ENCODE results near the gene OAS1.

The OAS1 gene

DNA sequence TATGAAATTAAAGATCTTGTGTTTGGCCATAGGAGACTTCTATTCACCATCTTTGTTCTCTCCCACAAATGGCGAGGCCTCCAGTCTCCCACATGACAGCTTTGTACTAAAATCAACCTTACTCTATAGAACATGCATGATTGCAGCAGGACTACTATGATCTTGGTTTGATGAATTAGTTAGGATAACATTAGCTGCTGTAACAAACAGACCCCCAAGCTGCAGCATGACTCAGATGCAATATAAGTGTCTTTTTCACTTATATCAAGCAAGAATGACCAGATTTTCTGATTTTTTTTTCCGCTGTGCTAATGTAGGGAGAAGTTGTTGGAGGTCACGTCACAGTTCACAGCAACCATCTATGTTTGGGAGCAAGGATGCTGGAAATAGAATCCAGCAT is 20.7 kb downstream of the OAS1 start:
- TF ChIP-seq, protein P1, sequence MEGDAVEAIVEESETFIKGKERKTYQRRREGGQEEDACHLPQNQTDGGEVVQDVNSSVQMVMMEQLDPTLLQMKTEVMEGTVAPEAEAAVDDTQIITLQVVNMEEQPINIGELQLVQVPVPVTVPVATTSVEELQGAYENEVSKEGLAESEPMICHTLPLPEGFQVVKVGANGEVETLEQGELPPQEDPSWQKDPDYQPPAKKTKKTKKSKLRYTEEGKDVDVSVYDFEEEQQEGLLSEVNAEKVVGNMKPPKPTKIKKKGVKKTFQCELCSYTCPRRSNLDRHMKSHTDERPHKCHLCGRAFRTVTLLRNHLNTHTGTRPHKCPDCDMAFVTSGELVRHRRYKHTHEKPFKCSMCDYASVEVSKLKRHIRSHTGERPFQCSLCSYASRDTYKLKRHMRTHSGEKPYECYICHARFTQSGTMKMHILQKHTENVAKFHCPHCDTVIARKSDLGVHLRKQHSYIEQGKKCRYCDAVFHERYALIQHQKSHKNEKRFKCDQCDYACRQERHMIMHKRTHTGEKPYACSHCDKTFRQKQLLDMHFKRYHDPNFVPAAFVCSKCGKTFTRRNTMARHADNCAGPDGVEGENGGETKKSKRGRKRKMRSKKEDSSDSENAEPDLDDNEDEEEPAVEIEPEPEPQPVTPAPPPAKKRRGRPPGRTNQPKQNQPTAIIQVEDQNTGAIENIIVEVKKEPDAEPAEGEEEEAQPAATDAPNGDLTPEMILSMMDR (conservative IDR thresholded peaks at IDR 0.05; ENCODE audit: low read depth, low read length), result no peak
- no peak overlapping the region for H3K4me3 ChIP-seq (ENCODE audit: low read depth, low read length)
- DNase-seq (ENCODE audit: low read depth), result no peak

DNA sequence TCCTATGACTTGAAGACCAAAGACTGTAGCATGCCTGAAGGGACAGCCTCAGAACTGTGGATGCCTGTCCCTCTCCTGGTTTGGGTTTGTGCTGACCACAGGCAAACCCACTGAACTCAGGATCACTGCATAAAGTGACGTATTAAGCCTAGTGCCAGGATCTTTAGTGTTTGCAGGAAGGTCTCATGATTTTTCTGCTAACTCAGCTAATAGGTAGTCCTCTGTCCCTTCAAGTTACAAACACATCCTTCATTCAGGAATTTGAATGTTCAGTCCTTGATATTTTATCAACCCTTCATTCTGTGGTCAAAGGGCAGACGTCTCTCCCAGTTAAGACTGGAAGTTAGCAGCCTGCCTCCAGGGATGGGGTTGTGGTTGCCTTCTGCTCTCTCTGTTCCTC is 21.2 kb downstream of the OAS1 start:
- TF ChIP-seq, protein P1 (conservative IDR thresholded peaks at IDR 0.05; ENCODE audit: low read depth, low read length), result no peak
- DNase-seq (ENCODE audit: low read depth), result no peak

DNA sequence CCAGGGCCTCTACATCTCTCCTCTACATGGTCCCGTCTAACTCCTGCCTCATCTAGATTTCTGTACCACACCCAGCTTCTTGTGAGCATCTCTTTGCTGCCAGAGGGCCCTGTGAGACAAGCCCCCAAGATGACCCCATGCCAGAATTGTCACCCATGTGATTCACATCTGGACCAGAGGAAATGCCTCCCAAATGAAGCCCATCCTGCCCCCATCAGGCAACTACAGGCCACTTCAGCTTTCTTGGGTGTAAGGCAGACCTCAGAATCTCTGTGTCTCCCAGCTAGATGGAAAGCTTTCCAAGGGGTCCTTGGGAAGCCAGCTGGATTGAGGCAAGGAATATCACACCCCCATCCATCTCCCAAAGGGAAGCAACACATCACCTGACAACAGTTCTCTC is 22.2 kb downstream of the OAS1 start:
- H3K4me3 ChIP-seq (ENCODE audit: low read depth, low read length), result no peak overlapping the region
- TF ChIP-seq, protein P1 (conservative IDR thresholded peaks at IDR 0.05; ENCODE audit: low read depth, low read length), result peak; percentile 29
- no peak for DNase-seq (ENCODE audit: low read depth)

More for the DNA sequence above, 21.2 kb downstream of the OAS1 start:
- H3K4me3 ChIP-seq (ENCODE audit: low read depth, low read length), result no peak overlapping the region

DNA sequence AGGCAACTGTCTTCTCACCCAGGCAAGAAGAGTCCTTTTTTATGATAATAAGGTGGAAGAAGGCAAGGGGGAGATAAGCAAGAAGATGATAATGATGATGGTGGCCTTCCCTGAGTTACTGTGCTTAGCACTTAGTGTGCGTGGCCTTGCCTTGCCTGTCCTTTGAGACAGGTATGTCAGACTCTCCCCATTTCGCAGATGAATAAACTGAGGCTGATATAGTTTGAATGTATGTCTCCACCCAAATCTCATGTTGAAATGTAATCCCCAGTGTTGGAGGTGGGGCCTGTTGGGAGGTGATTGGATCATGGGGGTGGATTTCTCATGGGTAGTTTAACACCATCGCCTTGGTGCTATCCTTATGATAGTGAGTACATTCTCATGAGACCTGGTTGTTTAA is 23.0 kb downstream of the OAS1 start:
- TF ChIP-seq, protein P1 (conservative IDR thresholded peaks at IDR 0.05; ENCODE audit: low read depth, low read length), result no peak
- DNase-seq (ENCODE audit: low read depth), result no peak
- no peak overlapping the region for H3K4me3 ChIP-seq (ENCODE audit: low read depth, low read length)

DNA sequence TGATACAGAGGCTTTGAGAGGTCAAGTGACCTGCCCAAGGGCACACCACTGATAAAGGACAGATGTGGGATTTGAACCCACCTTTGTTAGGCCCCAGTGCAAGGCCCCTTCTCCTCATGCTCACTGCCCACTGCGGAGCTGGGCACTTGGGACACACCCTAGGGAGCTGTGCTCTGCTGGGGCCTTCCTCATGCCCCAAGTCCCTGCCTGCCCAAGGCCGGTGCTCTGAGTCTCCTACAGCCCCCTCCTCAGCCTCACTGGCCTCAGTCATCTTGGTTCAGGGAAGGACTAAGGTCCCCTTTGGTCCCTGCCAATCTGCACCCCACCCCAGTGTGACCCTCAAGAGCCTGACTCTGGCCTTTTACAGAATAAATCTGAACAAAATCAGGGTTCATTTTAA is 23.6 kb downstream of the OAS1 start:
- no peak for DNase-seq (ENCODE audit: low read depth)
- TF ChIP-seq, protein P1 (conservative IDR thresholded peaks at IDR 0.05; ENCODE audit: low read depth, low read length), result no peak
- H3K4me3 ChIP-seq (ENCODE audit: low read depth, low read length), result no peak overlapping the region

DNA sequence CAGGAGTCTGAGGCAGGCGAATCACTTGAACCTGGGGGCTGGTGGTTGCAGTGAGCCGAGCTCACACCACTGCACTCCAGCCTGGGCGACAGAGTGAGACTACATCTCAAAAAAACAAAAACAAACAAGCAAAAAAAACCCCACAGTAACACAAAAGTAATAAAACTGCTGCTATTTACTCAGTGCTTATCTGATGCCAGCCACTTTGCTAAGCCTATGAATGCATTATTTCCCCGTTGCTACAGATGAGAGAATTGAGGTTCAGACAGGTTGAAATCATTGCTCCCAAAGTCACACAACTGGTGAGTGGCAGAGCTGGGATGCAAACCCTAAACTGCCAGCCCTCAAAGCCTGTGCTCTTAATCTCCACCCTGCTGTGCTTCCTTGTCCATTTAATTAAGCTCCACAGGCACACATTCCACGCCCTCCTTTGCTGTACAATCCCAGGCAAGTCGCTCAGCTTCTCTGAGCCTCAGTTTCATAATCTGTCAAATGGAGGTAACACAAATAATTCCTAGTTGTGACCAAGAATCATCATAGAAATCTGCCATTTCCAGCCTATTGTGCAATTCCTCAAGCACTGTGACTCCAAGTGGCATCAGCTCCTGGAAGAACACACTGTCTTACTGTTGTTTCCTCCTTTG is 25.8 kb downstream of the OAS1 start:
- H3K4me3 ChIP-seq (ENCODE audit: low read depth, low read length), result no peak overlapping the region
- no peak for DNase-seq (ENCODE audit: low read depth)
- TF ChIP-seq, protein P1 (conservative IDR thresholded peaks at IDR 0.05; ENCODE audit: low read depth, low read length), result no peak

DNA sequence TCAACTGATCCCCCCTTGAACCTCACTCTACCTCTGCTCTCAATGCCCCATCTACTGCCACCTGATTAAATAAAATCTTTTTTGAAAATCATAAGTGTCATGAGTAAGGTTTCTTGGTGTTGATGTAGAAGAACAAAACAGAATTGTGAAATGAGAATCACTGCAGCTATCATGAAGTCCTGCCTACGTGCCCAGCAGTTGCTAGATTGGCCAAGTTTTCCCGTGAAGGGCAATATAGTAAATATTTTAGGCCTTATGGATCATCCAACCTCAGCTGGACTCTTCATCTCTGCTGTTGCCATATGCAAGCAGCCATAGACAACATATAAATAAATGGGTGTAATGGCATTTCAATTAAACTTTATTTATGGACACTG is 26.4 kb downstream of the OAS1 start:
- no peak overlapping the region for H3K4me3 ChIP-seq (ENCODE audit: low read depth, low read length)
- DNase-seq (ENCODE audit: low read depth), result no peak
- TF ChIP-seq, protein P1 (conservative IDR thresholded peaks at IDR 0.05; ENCODE audit: low read depth, low read length), result no peak
